ENCODE results near the gene CPNE5.

DNA sequence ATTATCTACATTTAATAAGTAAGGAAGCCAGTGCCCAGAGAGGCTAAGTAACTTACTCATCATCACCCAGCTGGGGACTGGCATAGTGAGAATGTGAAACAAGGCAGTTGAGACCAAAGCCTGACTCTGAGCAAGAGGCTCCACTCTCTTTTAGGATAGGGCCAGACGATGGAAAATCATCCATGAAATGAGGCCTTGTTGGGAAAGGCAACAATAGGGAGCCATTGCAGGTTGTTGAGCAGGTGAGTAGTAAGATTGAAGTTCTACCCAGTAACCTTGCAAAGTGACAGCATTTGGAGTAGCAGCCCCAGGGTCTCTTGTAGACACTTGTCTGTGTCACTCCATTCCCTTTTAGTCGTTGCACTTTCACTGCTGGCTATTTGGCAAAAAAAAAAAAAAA lies 2.5 kb upstream of the CPNE5 start:
- no peak for TF ChIP-seq POLR2AphosphoS5 (IDR thresholded peaks at IDR 0.05; ENCODE audit: low read depth, low read length)
- TF ChIP-seq, protein P1, sequence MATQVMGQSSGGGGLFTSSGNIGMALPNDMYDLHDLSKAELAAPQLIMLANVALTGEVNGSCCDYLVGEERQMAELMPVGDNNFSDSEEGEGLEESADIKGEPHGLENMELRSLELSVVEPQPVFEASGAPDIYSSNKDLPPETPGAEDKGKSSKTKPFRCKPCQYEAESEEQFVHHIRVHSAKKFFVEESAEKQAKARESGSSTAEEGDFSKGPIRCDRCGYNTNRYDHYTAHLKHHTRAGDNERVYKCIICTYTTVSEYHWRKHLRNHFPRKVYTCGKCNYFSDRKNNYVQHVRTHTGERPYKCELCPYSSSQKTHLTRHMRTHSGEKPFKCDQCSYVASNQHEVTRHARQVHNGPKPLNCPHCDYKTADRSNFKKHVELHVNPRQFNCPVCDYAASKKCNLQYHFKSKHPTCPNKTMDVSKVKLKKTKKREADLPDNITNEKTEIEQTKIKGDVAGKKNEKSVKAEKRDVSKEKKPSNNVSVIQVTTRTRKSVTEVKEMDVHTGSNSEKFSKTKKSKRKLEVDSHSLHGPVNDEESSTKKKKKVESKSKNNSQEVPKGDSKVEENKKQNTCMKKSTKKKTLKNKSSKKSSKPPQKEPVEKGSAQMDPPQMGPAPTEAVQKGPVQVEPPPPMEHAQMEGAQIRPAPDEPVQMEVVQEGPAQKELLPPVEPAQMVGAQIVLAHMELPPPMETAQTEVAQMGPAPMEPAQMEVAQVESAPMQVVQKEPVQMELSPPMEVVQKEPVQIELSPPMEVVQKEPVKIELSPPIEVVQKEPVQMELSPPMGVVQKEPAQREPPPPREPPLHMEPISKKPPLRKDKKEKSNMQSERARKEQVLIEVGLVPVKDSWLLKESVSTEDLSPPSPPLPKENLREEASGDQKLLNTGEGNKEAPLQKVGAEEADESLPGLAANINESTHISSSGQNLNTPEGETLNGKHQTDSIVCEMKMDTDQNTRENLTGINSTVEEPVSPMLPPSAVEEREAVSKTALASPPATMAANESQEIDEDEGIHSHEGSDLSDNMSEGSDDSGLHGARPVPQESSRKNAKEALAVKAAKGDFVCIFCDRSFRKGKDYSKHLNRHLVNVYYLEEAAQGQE (IDR thresholded peaks at IDR 0.05; ENCODE audit: insufficient read depth in 1 of 2, low read depth in 2 of 2, low read length in 2 of 2): no peak
- TF ChIP-seq SIN3A (IDR thresholded peaks at IDR 0.05; ENCODE audit: borderline replicate concordance, insufficient read depth, low read length): no peak

Measured in PFSK-1 (cell line).